H9 (cell line): Measurements from ENCODE around the gene MYO1E. TPM values are rescaled to one million over a fixed set of nuclear protein-coding genes. Genes with fewer than 3 reads are reported as not detected.

Experiments used
- DNase-seq: peaks from one replicate; pipeline ENCODE4 v3.0.0-alpha.2; 2017
- H2AFZ ChIP-seq: one replicate; pipeline ENCODE4 v1.6.1; 2013; ENCODE audit warnings: mild to moderate bottlenecking, low read length, control low read depth, moderate library complexity
- H2AK5ac ChIP-seq: 2 replicates; pipeline ENCODE4 v1.6.1; 2013; ENCODE audit warnings: low read length, control low read depth, mixed read lengths; ENCODE audit not compliant: insufficient read length
- H2BK120ac ChIP-seq: one replicate; pipeline ENCODE4 v1.6.1; 2013; ENCODE audit warnings: low read depth, mild to moderate bottlenecking, low read length, control low read depth, inconsistent platforms; ENCODE audit not compliant: poor library complexity, severe bottlenecking
- H2BK12ac ChIP-seq: 2 replicates; pipeline ENCODE4 v1.6.1; 2013; ENCODE audit warnings: low read length, control low read depth, mixed read lengths, low read depth; ENCODE audit not compliant: insufficient read length
- H2BK15ac ChIP-seq: 2 replicates; pipeline ENCODE4 v1.6.1; 2013; ENCODE audit warnings: low read depth, low read length, control low read depth
- H2BK20ac ChIP-seq: one replicate; pipeline ENCODE4 v1.6.1; 2013; ENCODE audit warnings: low read depth, mild to moderate bottlenecking, low read length, control low read depth, inconsistent platforms; ENCODE audit not compliant: poor library complexity, severe bottlenecking
- H2BK5ac ChIP-seq: 2 replicates; pipeline ENCODE4 v1.6.1; 2013; ENCODE audit warnings: low read length, control low read depth, mixed read lengths; ENCODE audit not compliant: insufficient read length
- H3K14ac ChIP-seq: 2 replicates; pipeline ENCODE4 v1.6.1; 2013; ENCODE audit warnings: low read length, control low read depth; ENCODE audit not compliant: insufficient read depth
- H3K18ac ChIP-seq: 2 replicates; pipeline ENCODE4 v1.6.1; 2013; ENCODE audit warnings: low read depth, mild to moderate bottlenecking, mixed read lengths, low read length, control low read depth; ENCODE audit not compliant: insufficient read length
- H3K23ac ChIP-seq: 2 replicates; pipeline ENCODE4 v1.6.1; 2013; ENCODE audit warnings: low read length, control low read depth, mixed read lengths, low read depth; ENCODE audit not compliant: insufficient read length
- H3K23me2 ChIP-seq: 2 replicates; pipeline ENCODE4 v1.6.1; 2013; ENCODE audit warnings: low read depth, mild to moderate bottlenecking, mixed read lengths, low read length, control low read depth; ENCODE audit not compliant: insufficient read length, poor library complexity, severe bottlenecking
- H3K27ac ChIP-seq: 2 replicates; pipeline ENCODE4 v1.5.1; 2013; ENCODE audit warnings: low read length, control low read depth, mixed read lengths, low read depth; ENCODE audit not compliant: insufficient read length
- H3K27me3 ChIP-seq: 2 replicates; pipeline ENCODE4 v1.6.1; 2013; ENCODE audit warnings: low read length, control low read depth, inconsistent platforms; ENCODE audit not compliant: insufficient read depth
- H3K4ac ChIP-seq: 2 replicates; pipeline ENCODE4 v1.6.1; 2013; ENCODE audit warnings: low read depth, mild to moderate bottlenecking, control low read depth, inconsistent platforms, low read length, moderate library complexity
- H3K4me1 ChIP-seq: 2 replicates; pipeline ENCODE4 v1.6.1; 2013; ENCODE audit warnings: low read length, control low read depth, inconsistent platforms; ENCODE audit not compliant: insufficient read depth
- H3K4me2 ChIP-seq: 2 replicates; pipeline ENCODE4 v1.6.1; 2013; ENCODE audit warnings: low read length, control low read depth, mixed read lengths; ENCODE audit not compliant: insufficient read length, insufficient read depth
- H3K56ac ChIP-seq: 2 replicates; pipeline ENCODE4 v1.6.1; 2013; ENCODE audit warnings: low read depth, mild to moderate bottlenecking, mixed read lengths, low read length, control low read depth; ENCODE audit not compliant: insufficient read length
- H3K79me1 ChIP-seq: 2 replicates; pipeline ENCODE4 v1.6.1; 2013; ENCODE audit warnings: low read depth, mild to moderate bottlenecking, moderate library complexity, low read length, control low read depth, inconsistent platforms; ENCODE audit not compliant: insufficient read depth, poor library complexity, severe bottlenecking
- H3K79me2 ChIP-seq: 2 replicates; pipeline ENCODE4 v1.6.1; 2013; ENCODE audit warnings: low read length, control low read depth, inconsistent platforms; ENCODE audit not compliant: insufficient read depth
- H3K9ac ChIP-seq: 2 replicates; pipeline ENCODE4 v1.6.1; 2013; ENCODE audit warnings: low read length, control low read depth, mixed read lengths; ENCODE audit not compliant: insufficient read length; ENCODE audit errors: extremely low read depth
- H3K9me3 ChIP-seq: one replicate; pipeline ENCODE4 v1.6.1; 2013; ENCODE audit warnings: low read depth, low read length, inconsistent platforms; ENCODE audit not compliant: control insufficient read depth
- H3T11ph ChIP-seq: one replicate; pipeline ENCODE4 v1.6.1; 2013; ENCODE audit warnings: mild to moderate bottlenecking, low read length, control low read depth, inconsistent platforms
- H4K20me1 ChIP-seq: one replicate; pipeline ENCODE4 v1.6.1; 2013; ENCODE audit not compliant: control insufficient read depth, insufficient read length, insufficient read depth
- H4K5ac ChIP-seq: 2 replicates; pipeline ENCODE4 v1.6.1; 2013; ENCODE audit warnings: low read depth, mild to moderate bottlenecking, mixed read lengths, low read length, control low read depth; ENCODE audit not compliant: insufficient read length
- H4K8ac ChIP-seq: replicated peaks from 2 replicates; pipeline ENCODE4 v1.6.1; 2013; ENCODE audit warnings: low read length, control low read depth, mixed read lengths, low read depth; ENCODE audit not compliant: insufficient read length
- H4K91ac ChIP-seq: 2 replicates; pipeline ENCODE4 v1.6.1; 2013; ENCODE audit warnings: low read depth, mild to moderate bottlenecking, moderate library complexity, mixed read lengths, low read length, control low read depth; ENCODE audit not compliant: insufficient read length
- H3K27ac Mint-ChIP-seq, 3 experiments: 2 replicates in 2 of 3; 3 replicates in 1 of 3; pipeline ENCODE4 v1.8.0; 2020 to 2021; ENCODE audit warnings: mixed read lengths in 3 of 3, mild to moderate bottlenecking in 1 of 3, moderate library complexity in 1 of 3
- H3K27me3 Mint-ChIP-seq: 2 replicates; pipeline ENCODE4 v1.8.0; 2021; ENCODE audit warnings: low read depth, mild to moderate bottlenecking, moderate library complexity, mixed read lengths
- H3K36me3 Mint-ChIP-seq, 3 experiments: 2 replicates in 2 of 3; 3 replicates in 1 of 3; pipeline ENCODE4 v1.8.0; 2020 to 2021; ENCODE audit warnings: low read depth in 3 of 3, mixed read lengths in 3 of 3; ENCODE audit not compliant: insufficient read depth in 1 of 3
- H3K4me1 Mint-ChIP-seq, 2 experiments: 2 replicates each; pipeline ENCODE4 v1.8.0; 2020; ENCODE audit warnings: mixed read lengths in 2 of 2
- H3K4me3 Mint-ChIP-seq, 2 experiments: 2 replicates in 1 of 2; 3 replicates in 1 of 2; pipeline ENCODE4 v1.8.0; 2020 to 2021; ENCODE audit warnings: mild to moderate bottlenecking in 2 of 2, mixed read lengths in 2 of 2, moderate library complexity in 1 of 2
- H3K9me3 Mint-ChIP-seq, 2 experiments: 2 replicates in 1 of 2; 3 replicates in 1 of 2; pipeline ENCODE4 v1.8.0; 2020; ENCODE audit warnings: mild to moderate bottlenecking in 2 of 2, mixed read lengths in 2 of 2, moderate library complexity in 1 of 2
- WGBS: extraction: QIAGEN DNeasy Blood & Tissue Kit; methylation state at CpG from one replicate; pipeline ENCODE4 v1.1.7; 2013; ENCODE audit warnings: missing lambda C conversion rate, low lambda C conversion rate, mixed read lengths; ENCODE audit not compliant: insufficient read length; ENCODE audit errors: extremely low coverage; 5-methylcytosine and 5-hydroxymethylcytosine counted together
- total RNA-seq: library from RNA; stranded (reverse); gene quantifications from 2 replicates; pipeline ENCODE4 v1.2.1, GENCODE V29; 2021
- TF ChIP-seq, protein P1 (sequence below): fragments of 200-600 bp; sonication (generic); conservative IDR thresholded peaks from 3 replicates; pipeline ENCODE4 v1.8.0; 2021; ENCODE audit warnings: antibody characterized with exemption, mild to moderate bottlenecking

Gene MYO1E
- total RNA-seq, 1 experiment from 2014 or later: 235 TPM

DNA sequence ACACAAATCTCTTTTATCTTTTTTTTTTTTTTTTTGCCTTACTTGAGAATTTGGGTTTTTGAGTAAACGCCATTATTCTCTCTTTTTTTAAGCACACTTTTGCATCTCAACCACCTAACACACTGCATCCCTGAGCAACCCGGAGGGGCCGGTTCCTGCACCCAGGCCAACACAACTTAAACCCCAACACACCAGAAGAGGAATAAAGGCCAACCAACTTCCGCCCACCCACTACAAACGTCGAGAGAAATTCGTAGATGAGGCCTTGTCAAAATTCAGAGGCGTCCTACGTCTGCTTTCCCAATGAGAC, 268.1 kb downstream of the MYO1E start:
- WGBS: no CpG with 5 or more reads among the region's 9 CpGs

More for the DNA sequence above, 268.1 kb downstream of the MYO1E start:
- Histone ChIP-seq H4K91ac (no peak overlapping the region), H3K27ac (no peak overlapping the region), H3K23me2 (peaks cover 9% of the 10 kb centered on the region), H3K14ac (peak overlapping the region; percentile 78; the same call in 1 of the 2 replicates), H2AK5ac (no peak overlapping the region), H3K9ac (peak overlapping the region; percentile 77), H2BK15ac (no peak overlapping the region), H2BK120ac (no peak overlapping the region), H3K79me2 (no peaks in the 10 kb centered on the region), H4K8ac (no peak overlapping the region), H2BK12ac (no peak overlapping the region), H3K4me1 (no peaks in the 10 kb centered on the region), H2AFZ (peak overlapping the region; percentile 94), H3K9me3 (no peaks in the 10 kb centered on the region), H3K27me3 (no peaks in the 10 kb centered on the region), H4K5ac (no peak overlapping the region), H3K18ac (peak overlapping the region; percentile 97), H4K20me1 (no peaks in the 10 kb centered on the region), H3K4me2 (peak overlapping the region; percentile 81), H3T11ph (peak overlapping the region; percentile 38), H2BK20ac (no peak overlapping the region), H3K4ac (no peak overlapping the region; the same call in 1 of the 2 replicates), H2BK5ac (no peak overlapping the region), H3K56ac (no peak overlapping the region), H3K79me1 (no peaks in the 10 kb centered on the region), H3K23ac (no peak overlapping the region)
- Mint-ChIP-seq H3K9me3 (no peaks in the 10 kb centered on the region), H3K27ac (peak overlapping the region; percentile 97 to 99 (median 98)), H3K27me3 (no peaks in the 10 kb centered on the region), H3K4me1 (peaks cover 8 to 13% of the 10 kb centered on the region in 2 experiments), H3K36me3 (peaks cover 20 to 27% (median 26%) of the 10 kb centered on the region in 3 experiments), H3K4me3 (peak overlapping the region; percentile 95 to 98)
- TF ChIP-seq, protein P1, sequence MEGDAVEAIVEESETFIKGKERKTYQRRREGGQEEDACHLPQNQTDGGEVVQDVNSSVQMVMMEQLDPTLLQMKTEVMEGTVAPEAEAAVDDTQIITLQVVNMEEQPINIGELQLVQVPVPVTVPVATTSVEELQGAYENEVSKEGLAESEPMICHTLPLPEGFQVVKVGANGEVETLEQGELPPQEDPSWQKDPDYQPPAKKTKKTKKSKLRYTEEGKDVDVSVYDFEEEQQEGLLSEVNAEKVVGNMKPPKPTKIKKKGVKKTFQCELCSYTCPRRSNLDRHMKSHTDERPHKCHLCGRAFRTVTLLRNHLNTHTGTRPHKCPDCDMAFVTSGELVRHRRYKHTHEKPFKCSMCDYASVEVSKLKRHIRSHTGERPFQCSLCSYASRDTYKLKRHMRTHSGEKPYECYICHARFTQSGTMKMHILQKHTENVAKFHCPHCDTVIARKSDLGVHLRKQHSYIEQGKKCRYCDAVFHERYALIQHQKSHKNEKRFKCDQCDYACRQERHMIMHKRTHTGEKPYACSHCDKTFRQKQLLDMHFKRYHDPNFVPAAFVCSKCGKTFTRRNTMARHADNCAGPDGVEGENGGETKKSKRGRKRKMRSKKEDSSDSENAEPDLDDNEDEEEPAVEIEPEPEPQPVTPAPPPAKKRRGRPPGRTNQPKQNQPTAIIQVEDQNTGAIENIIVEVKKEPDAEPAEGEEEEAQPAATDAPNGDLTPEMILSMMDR: no peak
- no peak for DNase-seq
